GM23248 (cell line): ENCODE data around the gene ENPP4. TPM values are rescaled to one million over a fixed set of nuclear protein-coding genes. Genes with fewer than 3 reads are reported as not detected.

Source experiments
- DNase-seq: peaks from one replicate; pipeline ENCODE4 v3.0.0-alpha.2; 2015
- H2AFZ ChIP-seq: fragments of 200-600 bp; sonication (generic); 2 replicates; pipeline ENCODE4 v1.6.1; 2016; ENCODE audit warnings: antibody characterized with exemption
- H3F3A ChIP-seq: fragments of 200-600 bp; sonication (generic); 2 replicates; pipeline ENCODE4 v1.6.1; 2016; ENCODE audit warnings: mild to moderate bottlenecking, antibody characterized with exemption, mixed run types; ENCODE audit not compliant: insufficient read depth
- H3K27ac ChIP-seq: fragments of 200-600 bp; sonication (generic); 2 replicates; pipeline ENCODE4 v1.5.1; 2016; ENCODE audit warnings: mild to moderate bottlenecking
- H3K27me3 ChIP-seq: fragments of 200-600 bp; sonication (generic); replicated peaks from 2 replicates; pipeline ENCODE4 v1.6.1; 2016; ENCODE audit warnings: mild to moderate bottlenecking; ENCODE audit not compliant: insufficient read depth
- H3K36me3 ChIP-seq: fragments of 200-600 bp; sonication (generic); 2 replicates; pipeline ENCODE4 v1.6.1; 2016; ENCODE audit warnings: low read depth, mild to moderate bottlenecking
- H3K4me1 ChIP-seq: fragments of 200-600 bp; sonication (generic); 2 replicates; pipeline ENCODE4 v1.6.1; 2016; ENCODE audit warnings: mild to moderate bottlenecking; ENCODE audit not compliant: insufficient read depth
- H3K4me2 ChIP-seq: fragments of 200-600 bp; sonication (generic); one replicate; pipeline ENCODE4 v1.6.1; 2016; ENCODE audit warnings: mild to moderate bottlenecking; ENCODE audit not compliant: unreplicated experiment
- H3K4me3 ChIP-seq: fragments of 200-600 bp; sonication (generic); 2 replicates; pipeline ENCODE4 v1.5.1; 2016; ENCODE audit warnings: mild to moderate bottlenecking
- H3K79me2 ChIP-seq: fragments of 200-600 bp; sonication (generic); 2 replicates; pipeline ENCODE4 v1.6.1; 2016; ENCODE audit warnings: mild to moderate bottlenecking; ENCODE audit not compliant: insufficient read depth
- H3K9ac ChIP-seq: fragments of 200-600 bp; sonication (generic); 2 replicates; pipeline ENCODE4 v1.6.1; 2016; ENCODE audit warnings: mild to moderate bottlenecking
- H3K9me2 ChIP-seq: fragments of 200-600 bp; sonication (generic); 2 replicates; pipeline ENCODE4 v1.6.1; 2016; ENCODE audit warnings: mixed run types, mild to moderate bottlenecking, moderate library complexity; ENCODE audit not compliant: insufficient read depth
- H3K9me3 ChIP-seq: fragments of 200-600 bp; sonication (generic); one replicate; pipeline ENCODE4 v1.6.1; 2017; ENCODE audit warnings: low read depth
- H4K20me1 ChIP-seq: fragments of 200-600 bp; sonication (generic); 2 replicates; pipeline ENCODE4 v1.6.0; 2016; ENCODE audit not compliant: insufficient read depth
- EZH2 ChIP-seq: fragments of 200-600 bp; sonication (generic); IDR thresholded peaks from 2 replicates; pipeline ENCODE4 v1.6.1; 2018; ENCODE audit warnings: antibody characterized with exemption, mild to moderate bottlenecking; ENCODE audit not compliant: insufficient read depth, poor library complexity, severe bottlenecking
- EZH2phosphoT487 ChIP-seq: fragments of 200-600 bp; sonication (generic); IDR thresholded peaks from 2 replicates; pipeline ENCODE4 v1.6.1; 2018; ENCODE audit warnings: antibody characterized with exemption, moderate library complexity, mild to moderate bottlenecking, low read depth; ENCODE audit not compliant: insufficient read depth
- WGBS, 2 experiments: methylation state at CpG; one replicate each; pipeline ENCODE4 v1.1.6; 2015 to 2017; ENCODE audit warnings: low lambda C conversion rate in 2 of 2, low coverage in 1 of 2; ENCODE audit errors: missing lambda C conversion rate in 2 of 2; 5-methylcytosine and 5-hydroxymethylcytosine counted together
- in situ Hi-C: fragments of 300-500 bp; cut with MboI; formaldehyde crosslinking; loops from 2 replicates; pipeline ENCODE4 v1.15.0; 2020
- polyA plus RNA-seq: library from polyadenylated mRNA; unstranded; fragments of >200 nt; fragmentation: Nextera tagmentation; extraction: Ambion mirVana; gene quantifications from 2 replicates; pipeline ENCODE4 v1.2.1, GENCODE V29; 2016
- total RNA-seq: library from RNA; depleted of rRNA; stranded (reverse); fragments of >200 nt; shearing (Covaris generic); gene quantifications from 2 replicates; pipeline ENCODE4 v1.2.3, GENCODE V29; 2014; rRNA removed

Gene ENPP4
- total and polyA plus RNA-seq, 2 experiments from 2014 or later = 1.1 to 1.9 TPM

- no peak overlapping the region for H3K27ac ChIP-seq
- WGBS, 2 experiments = 82 to 100% methylated on average over 1 of the region's 1 CpG
- DNase-seq = no peak
- H4K20me1 ChIP-seq = no peaks in the 10 kb centered on the region
- H3K4me1 ChIP-seq = peaks cover 23% of the 10 kb centered on the region
- H3K36me3 ChIP-seq = no peaks in the 10 kb centered on the region
- peaks cover 20% of the 10 kb centered on the region for H3F3A ChIP-seq
- H3K9ac ChIP-seq = no peak overlapping the region
- H3K4me2 ChIP-seq = no peak overlapping the region
- no peak overlapping the region for H3K4me3 ChIP-seq
- in situ Hi-C loops = no loop called here
- no peaks in the 10 kb centered on the region for H3K27me3 ChIP-seq
- TF ChIP-seq EZH2phosphoT487 = no peak
- TF ChIP-seq EZH2 = no peak
- no peaks in the 10 kb centered on the region for H3K9me3 ChIP-seq
- H2AFZ ChIP-seq = no peak overlapping the region
- no peaks in the 10 kb centered on the region for H3K9me2 ChIP-seq
- no peaks in the 10 kb centered on the region for H3K79me2 ChIP-seq
These were observed 56.8 kb downstream of the ENPP4 start for GRCh38 chr6:46186583-46186982.

GRCh38 chr6:46189726-46190125, 59.9 kb downstream of the ENPP4 start:
- TF ChIP-seq EZH2phosphoT487 (no peak), EZH2 (no peak)
- in situ Hi-C loops = no loop called here
- Histone ChIP-seq H3K9me3 (no peaks in the 10 kb centered on the region), H3K27ac (no peak overlapping the region), H3K36me3 (no peaks in the 10 kb centered on the region), H3K4me2 (no peak overlapping the region), H3K9ac (no peak overlapping the region), H3K27me3 (no peaks in the 10 kb centered on the region), H3K79me2 (no peaks in the 10 kb centered on the region), H3K4me3 (no peak overlapping the region), H4K20me1 (no peaks in the 10 kb centered on the region), H3F3A (peaks cover 20% of the 10 kb centered on the region; the same call in 1 of the 2 replicates), H2AFZ (no peak overlapping the region), H3K9me2 (no peaks in the 10 kb centered on the region), H3K4me1 (peaks cover 24% of the 10 kb centered on the region)
- WGBS, 2 experiments = 78 to 87% methylated on average over 4 of the region's 4 CpGs
- no peak for DNase-seq

- Histone ChIP-seq H3K27ac (no peak overlapping the region), H4K20me1 (no peaks in the 10 kb centered on the region), H3K9me3 (no peaks in the 10 kb centered on the region), H3K4me2 (no peak overlapping the region), H3K4me3 (no peak overlapping the region), H3K79me2 (no peaks in the 10 kb centered on the region), H3K27me3 (no peaks in the 10 kb centered on the region), H2AFZ (no peak overlapping the region), H3K36me3 (no peaks in the 10 kb centered on the region), H3K9ac (no peak overlapping the region), H3F3A (peaks cover 18% of the 10 kb centered on the region; the same call in 1 of the 2 replicates), H3K4me1 (peaks cover 17% of the 10 kb centered on the region), H3K9me2 (no peaks in the 10 kb centered on the region)
- no peak for TF ChIP-seq EZH2phosphoT487
- no peak for TF ChIP-seq EZH2
- in situ Hi-C loops = no loop called here
- DNase-seq = no peak
- 86 to 88% methylated on average over 4 of the region's 4 CpGs for WGBS, 2 experiments
These were observed 61.1 kb downstream of the ENPP4 start for GRCh38 chr6:46190889-46191288.

GRCh38 chr6:46191961-46192360, 62.2 kb downstream of the ENPP4 start:
- no peaks in the 10 kb centered on the region for H3K27me3 ChIP-seq
- H4K20me1 ChIP-seq = no peaks in the 10 kb centered on the region
- H3K9ac ChIP-seq = no peak overlapping the region
- in situ Hi-C loops = no loop called here
- H3K36me3 ChIP-seq = no peaks in the 10 kb centered on the region
- 0% methylated on average over 1 of the region's 1 CpG for WGBS, 2 experiments
- no peak overlapping the region for H3K4me2 ChIP-seq
- no peak overlapping the region for H2AFZ ChIP-seq
- peaks cover 17% of the 10 kb centered on the region for H3K4me1 ChIP-seq
- TF ChIP-seq EZH2phosphoT487 (no peak), EZH2 (no peak)
- no peak overlapping the region for H3K4me3 ChIP-seq
- DNase-seq = peak; percentile 93
- H3K9me3 ChIP-seq = no peaks in the 10 kb centered on the region
- H3F3A ChIP-seq = peaks cover 18% of the 10 kb centered on the region; the same call in 1 of the 2 replicates
- no peaks in the 10 kb centered on the region for H3K79me2 ChIP-seq
- H3K27ac ChIP-seq = peak overlapping the region; percentile 59
- no peaks in the 10 kb centered on the region for H3K9me2 ChIP-seq

Other genes starting within 250 kb of the ENPP4 start
- not detected in 2 replicates for gene CLIC5, start 114.1 kb upstream of the ENPP4 start, total RNA-seq
- gene CLIC5, start 114.1 kb upstream of the ENPP4 start, polyA plus RNA-seq = not detected in 2 replicates
- 0.51 TPM in 1 of 2 replicates, not detected in the other for gene ENPP5, start 41.0 kb downstream of the ENPP4 start, total RNA-seq
- gene ENPP5, start 41.0 kb downstream of the ENPP4 start, polyA plus RNA-seq = 0.11 and 0.24 TPM in 2 replicates